Cerebellar cortex (tissue), 1 donor: ENCODE measurements around the gene PAK3.

ENCODE experiments used
- DNase-seq: peaks from one replicate; pipeline ENCODE4 v3.0.0-alpha.2; 2015; ENCODE audit warnings: low spot score

PAK3 gene

DNA sequence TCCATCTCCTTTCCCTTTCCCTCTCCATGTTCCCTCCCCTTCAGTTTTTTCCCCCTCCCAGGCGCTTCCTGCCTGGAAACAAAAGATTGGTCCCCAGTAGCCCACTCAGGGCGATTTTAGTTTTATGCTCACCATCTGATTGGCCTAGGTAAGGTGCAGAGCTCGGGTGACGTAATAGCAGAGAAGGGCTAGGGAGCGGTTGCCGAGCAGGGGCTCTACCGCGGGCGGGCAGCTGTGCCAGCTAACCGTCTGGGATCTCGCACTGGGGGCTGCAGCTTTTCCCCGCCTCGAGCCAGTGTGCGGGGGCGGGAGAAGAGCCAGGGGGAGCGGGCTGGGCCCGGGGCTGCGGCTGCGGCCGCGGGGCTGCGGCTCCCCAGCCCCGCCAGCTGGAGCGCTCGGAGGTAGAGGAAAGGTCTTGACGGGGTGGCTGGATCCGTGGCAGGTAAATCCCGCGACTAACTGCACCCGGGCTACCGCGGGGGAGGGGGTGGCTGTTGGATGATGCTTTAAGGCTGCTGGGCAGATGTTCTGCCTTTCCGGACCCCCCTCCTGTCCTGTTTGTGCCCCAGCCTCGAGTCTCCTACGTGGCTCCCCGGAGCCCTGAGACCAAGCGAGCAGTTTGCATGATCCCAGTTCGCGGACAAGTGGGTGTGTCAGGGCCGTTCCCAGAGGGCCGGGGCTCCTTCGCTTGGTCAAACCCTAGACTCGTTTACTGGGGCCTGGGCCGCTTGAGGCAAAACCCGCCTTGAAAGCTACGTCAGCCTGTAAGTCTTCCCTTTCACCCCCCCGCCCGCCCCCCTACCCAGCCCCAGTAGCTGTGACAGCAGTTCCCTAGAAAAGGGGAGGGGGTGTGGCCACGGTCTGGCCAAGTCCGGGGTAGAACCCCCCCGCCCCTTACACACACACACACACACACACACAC is at the start of gene PAK3:
Gene PAK3 (plus strand): TSS at position 218 of the 922 bp plus-strand sequence. CDS start 26,913 bp downstream, outside the sequence.
- DNase-seq, result peak; percentile 40

DNA sequence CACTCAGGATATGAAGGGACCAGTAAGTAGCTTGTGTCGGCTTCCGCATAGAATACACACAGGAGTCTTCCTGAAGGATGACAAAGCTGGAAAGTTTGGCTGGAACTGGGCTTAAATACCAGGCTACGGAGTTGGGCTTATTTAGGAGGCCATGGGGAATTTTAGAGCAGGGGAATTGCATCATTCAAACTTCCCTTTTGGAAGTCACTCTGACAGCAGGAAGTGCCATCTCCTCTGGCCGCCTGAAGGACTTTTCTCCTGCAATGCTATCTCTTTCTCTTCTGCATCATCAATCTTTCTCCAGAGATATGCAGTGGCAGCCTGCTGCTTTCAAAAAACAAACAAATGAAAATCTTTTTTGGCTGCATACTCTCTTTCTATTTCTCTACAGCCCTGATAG is 48.4 kb upstream of the PAK3 start:
- DNase-seq, result no peak

DNA sequence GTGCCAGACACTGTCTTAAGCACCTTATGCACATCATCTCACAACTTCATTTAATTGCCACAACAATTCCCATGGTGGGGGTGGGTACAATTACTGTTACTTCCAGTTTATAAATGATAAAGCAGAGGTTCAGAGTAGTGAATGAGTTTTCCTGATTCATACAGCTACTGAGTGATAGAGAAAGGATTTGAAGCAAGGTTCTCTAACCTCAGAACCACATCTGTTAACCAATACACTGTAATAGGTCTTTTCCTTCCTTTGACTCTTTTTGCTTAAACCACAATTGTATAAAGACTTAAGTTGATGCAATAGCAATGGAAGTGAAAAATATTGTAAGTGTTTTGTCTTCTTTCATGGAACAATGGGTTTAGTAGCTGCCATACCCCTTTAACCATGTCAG is 43.5 kb upstream of the PAK3 start:
- DNase-seq, result no peak

DNA sequence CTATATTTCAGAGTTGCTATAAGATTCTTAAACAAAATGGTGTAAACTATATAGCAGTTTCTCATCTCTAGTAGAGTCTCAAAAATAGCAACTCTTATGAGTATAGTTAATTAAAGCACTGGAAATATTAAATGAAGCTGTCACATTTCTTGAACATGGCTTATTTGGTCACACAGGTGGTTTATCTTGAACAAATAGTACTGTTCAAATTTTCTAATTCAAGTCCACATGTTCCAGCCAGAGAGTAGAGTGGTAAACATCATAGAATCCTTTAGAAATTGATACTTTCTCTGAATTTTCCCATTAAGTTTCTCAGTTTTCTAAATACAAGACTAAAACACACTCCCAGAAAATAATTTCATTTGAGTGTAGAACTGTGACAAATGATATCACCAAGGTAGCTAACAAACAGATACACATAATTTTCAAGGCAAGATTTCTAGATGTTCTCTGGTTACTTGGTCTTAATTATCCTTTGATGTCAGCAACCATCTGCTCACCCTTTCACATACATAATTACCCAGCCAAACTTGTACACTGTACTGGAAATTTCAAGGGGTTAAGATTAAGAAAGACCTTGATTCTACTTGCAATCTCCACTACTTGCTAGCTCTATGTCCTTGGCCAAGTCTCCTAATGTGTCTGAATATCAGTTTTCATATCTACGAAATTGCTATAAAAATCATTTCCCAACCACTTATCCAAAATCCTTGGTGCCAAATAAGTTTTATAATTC is 24.3 kb upstream of the PAK3 start:
- DNase-seq, result no peak

DNA sequence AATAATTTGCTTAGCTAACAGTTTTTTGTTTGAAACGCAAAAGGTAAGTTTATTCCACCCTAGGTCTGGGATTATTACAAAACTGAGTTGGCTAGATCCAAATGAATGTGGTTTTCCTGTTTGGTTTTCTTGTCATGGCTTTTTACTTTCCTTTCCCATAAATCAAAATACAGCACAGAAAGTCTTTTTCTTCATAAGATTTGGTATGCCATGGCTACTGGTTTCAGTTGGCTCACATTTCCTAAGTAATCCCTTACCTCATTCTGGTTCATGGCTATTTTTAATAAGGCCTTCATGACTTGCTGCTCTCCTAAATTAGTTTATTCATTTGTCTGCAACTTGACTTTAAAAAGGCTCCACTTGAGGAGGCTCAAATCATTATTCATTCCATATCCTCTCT is 12.9 kb upstream of the PAK3 start:
- no peak for DNase-seq

- DNase-seq, result no peak
These were observed 9.4 kb upstream of the PAK3 start for GRCh38 chrX:111086591-111087006.

GRCh38 chrX:111088628-111089027 is 7.4 kb upstream of the PAK3 start:
- no peak for DNase-seq

- no peak for DNase-seq
These were observed 5.5 kb upstream of the PAK3 start for GRCh38 chrX:111090458-111090857.

- DNase-seq, result peak; percentile 3
These were observed 2.9 kb downstream of the PAK3 start for GRCh38 chrX:111098874-111099273.

DNA sequence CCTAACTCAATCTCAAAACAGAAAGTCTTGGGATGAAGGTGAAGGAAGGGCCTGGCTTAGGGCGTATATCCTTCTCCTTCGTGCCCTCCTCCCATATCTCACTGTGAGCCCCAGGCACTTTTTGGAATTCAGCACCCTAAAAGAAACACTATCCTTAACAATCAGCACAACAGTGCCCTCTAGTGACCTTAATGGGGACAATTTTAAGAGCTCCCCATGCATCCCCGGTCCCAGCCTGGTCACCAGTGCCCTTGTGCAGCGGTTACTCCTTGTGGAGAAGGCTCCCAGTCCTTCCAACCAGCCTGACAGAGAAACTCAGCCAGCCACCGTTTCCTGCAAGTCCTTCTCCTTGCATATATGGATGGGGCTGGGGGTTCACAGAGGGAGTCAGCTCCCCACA is 4.2 kb downstream of the PAK3 start:
- peak; percentile 33 for DNase-seq

DNA sequence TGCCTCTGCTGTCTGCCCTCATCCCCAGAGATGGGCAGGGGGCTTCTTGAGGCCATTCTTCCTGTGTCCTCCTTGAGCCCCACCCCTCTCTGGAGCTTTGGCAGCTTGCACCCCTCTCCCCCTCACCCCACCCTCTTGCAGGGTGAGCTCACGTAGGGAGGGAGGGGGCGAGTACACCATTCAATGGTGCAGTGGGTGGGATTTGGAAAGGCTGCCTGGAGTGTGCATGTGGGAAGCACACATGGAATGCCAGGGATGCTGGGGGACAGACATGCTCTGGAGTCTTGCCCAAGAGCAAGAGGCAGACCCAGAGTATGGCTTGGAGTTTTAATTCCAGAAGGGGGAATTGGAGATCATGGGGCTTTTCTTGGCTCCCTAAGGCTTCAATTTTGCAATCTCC is 5.6 kb downstream of the PAK3 start:
- DNase-seq, result no peak

DNA sequence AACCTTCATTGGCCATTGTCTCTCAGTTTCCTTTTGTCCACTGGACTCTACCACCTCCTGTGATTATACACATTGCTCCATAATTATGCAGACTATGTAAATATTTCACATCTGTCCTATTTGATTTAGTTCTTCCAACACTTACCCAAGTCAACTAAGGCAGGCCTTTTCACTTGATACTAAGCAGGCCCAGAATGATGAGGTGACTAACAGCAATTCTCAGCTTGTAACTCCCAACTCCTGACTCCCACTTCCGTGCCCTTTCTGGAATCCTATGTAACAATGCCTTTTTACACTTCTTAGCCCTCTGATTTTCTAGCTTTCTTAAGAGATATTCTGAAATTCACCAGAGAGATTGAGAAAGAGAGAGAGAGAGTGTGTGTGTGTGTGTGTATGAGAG is 6.6 kb downstream of the PAK3 start:
- DNase-seq, result no peak

GRCh38 chrX:111103246-111103645 is 7.3 kb downstream of the PAK3 start:
- DNase-seq, result no peak

DNA sequence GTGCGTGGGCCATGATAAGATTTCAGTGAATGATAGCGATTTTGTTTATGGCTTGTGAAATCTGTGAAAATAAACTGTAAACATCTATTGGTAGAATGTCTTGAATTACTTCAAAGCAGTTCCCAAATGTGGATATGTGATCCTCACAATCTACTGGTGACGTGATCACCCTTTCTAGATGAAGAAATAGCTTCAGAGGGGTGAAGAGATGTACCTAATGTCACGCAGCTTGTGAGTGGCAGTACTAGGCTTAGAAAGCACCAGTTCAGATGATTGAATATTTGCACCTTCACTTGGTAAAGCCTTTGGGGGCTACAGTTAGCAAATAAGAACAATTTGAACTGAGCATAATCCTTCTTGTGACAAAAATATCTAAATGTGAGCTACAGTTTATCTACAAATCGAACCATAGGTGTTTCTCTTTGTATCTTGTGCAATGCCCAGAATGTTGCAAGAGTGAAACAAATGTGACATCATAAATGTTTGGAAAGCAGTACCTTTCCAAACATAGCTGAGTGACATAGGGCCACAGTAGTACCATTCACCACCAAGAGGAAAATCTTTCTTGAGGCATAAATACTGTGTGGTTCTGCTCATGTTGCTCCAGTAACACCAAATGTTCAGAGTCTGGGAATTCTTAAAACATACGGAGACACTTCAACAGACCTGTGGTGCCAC is 14.2 kb downstream of the PAK3 start:
- DNase-seq, result no peak

DNA sequence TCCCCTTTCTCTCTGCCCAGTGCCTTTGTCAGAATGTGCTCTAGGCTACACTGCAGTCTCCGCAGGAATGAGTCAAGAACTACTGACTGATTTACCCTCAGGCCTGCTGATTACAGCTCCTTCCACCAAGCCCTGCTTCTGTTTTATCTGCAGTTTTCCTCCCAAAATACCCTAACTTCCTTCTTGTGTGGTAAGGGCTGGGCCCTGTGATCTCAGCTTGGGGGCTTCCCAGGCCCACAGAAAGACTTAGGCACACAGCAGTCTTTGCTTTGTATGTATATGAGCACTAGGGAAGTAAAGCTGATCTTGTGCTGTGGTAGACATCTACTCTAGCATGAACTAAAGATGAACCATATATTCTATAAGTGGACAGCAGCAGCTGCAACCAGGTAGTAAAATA is 18.8 kb downstream of the PAK3 start:
- DNase-seq, result no peak

GRCh38 chrX:111116666-111117065 is 20.7 kb downstream of the PAK3 start:
- DNase-seq, result no peak

- no peak for DNase-seq
These were observed 23.4 kb downstream of the PAK3 start for GRCh38 chrX:111119341-111119740.

DNA sequence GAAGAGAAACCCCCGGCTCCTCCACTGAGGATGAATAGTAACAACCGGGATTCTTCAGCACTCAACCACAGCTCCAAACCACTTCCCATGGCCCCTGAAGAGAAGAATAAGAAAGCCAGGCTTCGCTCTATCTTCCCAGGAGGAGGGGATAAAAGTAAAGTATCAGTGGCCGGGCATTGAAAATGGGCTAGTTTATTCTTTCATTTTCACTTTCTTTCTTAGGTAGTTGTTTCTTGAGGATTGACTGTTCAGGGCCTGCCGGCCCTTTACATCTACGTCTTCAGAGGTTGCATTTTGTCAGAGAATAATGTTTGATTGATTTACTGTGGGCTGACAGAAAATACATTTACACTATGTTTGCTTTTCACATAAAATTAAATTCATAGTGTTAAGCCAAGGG is 27.1 kb downstream of the PAK3 start:
- no peak for DNase-seq

GRCh38 chrX:111123606-111124179 is 27.7 kb downstream of the PAK3 start:
- DNase-seq, result no peak

GRCh38 chrX:111124418-111124817 is 28.4 kb downstream of the PAK3 start:
- no peak for DNase-seq

- no peak for DNase-seq
These were observed 31.0 kb downstream of the PAK3 start for GRCh38 chrX:111127038-111127437.

DNA sequence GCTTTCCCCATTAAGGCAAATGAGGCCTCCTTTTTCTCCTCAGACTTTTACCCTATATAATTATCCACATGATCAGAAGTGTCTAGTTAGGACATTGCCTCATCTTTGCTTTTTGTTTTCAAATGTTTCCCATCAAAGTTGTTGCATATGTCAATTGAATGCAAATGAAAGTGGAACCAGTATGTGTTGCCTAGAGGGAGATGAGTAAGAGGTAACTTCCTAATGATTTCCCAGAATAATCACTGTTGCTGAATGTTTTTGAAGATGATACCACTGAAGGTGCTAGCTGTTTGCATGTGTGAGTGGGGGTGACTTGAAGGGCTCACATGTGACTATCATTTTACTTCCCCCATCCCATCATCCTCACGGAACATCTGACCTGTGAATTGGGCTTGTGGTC is 33.9 kb downstream of the PAK3 start:
- DNase-seq, result no peak
